BE2C (cell line): ENCODE measurements around the gene IL17RD.
A peak's percentile ranks its signal among the peaks of the same experiment; 100 is the strongest.

Source experiments
- DNase-seq: peaks from one replicate; pipeline ENCODE4 v3.0.0-alpha.2; 2020
- H3K27me3 ChIP-seq: fragments of 250-450 bp; sonication (Bioruptor Pico); 2 replicates; pipeline ENCODE4 v1.5.1; 2020; ENCODE audit warnings: mild to moderate bottlenecking
- H3K36me3 ChIP-seq: fragments of 250-450 bp; sonication (Bioruptor Pico); 2 replicates; pipeline ENCODE4 v1.5.1; 2020; ENCODE audit warnings: mild to moderate bottlenecking
- H3K4me1 ChIP-seq: fragments of 250-450 bp; sonication (Bioruptor Pico); 2 replicates; pipeline ENCODE4 v1.5.1; 2020
- H3K4me3 ChIP-seq: 2 replicates; pipeline ENCODE4 v1.5.1; 2011; ENCODE audit warnings: low read depth, low read length
- H3K9me3 ChIP-seq: fragments of 250-450 bp; sonication (Bioruptor Pico); 2 replicates; pipeline ENCODE4 v1.5.1; 2020
- TF ChIP-seq, protein P1 (sequence below): IDR thresholded peaks from 2 replicates; pipeline ENCODE4 v1.5.1; 2012; ENCODE audit warnings: mild to moderate bottlenecking, low read depth, low read length

IL17RD gene

DNA sequence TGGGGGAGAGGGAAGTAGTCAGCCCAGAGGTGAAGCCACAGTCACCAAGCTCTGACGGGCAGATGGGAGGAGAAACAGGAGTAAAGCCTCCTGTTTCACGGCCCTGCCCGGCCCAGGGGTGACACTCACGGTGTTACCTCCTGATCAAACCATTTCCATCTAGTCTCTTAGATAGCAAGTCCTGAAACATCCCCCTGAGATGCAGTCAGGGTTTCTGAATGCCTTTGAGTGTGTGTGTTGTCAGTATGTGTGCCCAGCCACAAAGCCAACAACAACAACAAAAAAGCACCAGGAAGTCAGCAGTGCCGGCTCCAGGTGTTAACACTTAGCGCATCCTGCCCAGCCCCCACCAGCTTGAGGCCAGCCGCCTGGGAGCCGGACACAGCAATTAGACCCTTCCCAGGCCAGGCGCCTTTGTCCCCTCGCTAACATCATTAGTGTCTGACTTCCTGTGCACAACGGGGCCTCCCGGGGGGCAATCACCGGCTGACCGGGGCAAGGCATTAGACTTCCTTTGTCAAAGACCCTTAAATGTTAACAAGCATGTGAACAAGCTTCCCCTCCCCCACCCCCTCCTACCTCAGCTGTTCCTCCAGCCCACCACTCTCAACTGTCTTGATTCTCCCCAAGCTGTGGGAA lies 34.5 kb downstream of the IL17RD start:
- DNase-seq: no peak
- Histone ChIP-seq H3K4me1 (no peaks in the 10 kb centered on the region; the same call in 1 of the 2 replicates), H3K27me3 (no peaks in the 10 kb centered on the region), H3K36me3 (no peaks in the 10 kb centered on the region), H3K4me3 (no peak overlapping the region), H3K9me3 (no peaks in the 10 kb centered on the region)
- TF ChIP-seq, protein P1, sequence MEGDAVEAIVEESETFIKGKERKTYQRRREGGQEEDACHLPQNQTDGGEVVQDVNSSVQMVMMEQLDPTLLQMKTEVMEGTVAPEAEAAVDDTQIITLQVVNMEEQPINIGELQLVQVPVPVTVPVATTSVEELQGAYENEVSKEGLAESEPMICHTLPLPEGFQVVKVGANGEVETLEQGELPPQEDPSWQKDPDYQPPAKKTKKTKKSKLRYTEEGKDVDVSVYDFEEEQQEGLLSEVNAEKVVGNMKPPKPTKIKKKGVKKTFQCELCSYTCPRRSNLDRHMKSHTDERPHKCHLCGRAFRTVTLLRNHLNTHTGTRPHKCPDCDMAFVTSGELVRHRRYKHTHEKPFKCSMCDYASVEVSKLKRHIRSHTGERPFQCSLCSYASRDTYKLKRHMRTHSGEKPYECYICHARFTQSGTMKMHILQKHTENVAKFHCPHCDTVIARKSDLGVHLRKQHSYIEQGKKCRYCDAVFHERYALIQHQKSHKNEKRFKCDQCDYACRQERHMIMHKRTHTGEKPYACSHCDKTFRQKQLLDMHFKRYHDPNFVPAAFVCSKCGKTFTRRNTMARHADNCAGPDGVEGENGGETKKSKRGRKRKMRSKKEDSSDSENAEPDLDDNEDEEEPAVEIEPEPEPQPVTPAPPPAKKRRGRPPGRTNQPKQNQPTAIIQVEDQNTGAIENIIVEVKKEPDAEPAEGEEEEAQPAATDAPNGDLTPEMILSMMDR: no peak

- DNase-seq: no peak
- H3K4me1 ChIP-seq: no peaks in the 10 kb centered on the region; the same call in 1 of the 2 replicates
- no peaks in the 10 kb centered on the region for H3K36me3 ChIP-seq
- H3K9me3 ChIP-seq: no peaks in the 10 kb centered on the region
- TF ChIP-seq, protein P1: no peak
- no peaks in the 10 kb centered on the region for H3K27me3 ChIP-seq
- H3K4me3 ChIP-seq: no peak overlapping the region
Measured at GRCh38 chr3:57128826-57129667, 36.1 kb downstream of the IL17RD start.

DNA sequence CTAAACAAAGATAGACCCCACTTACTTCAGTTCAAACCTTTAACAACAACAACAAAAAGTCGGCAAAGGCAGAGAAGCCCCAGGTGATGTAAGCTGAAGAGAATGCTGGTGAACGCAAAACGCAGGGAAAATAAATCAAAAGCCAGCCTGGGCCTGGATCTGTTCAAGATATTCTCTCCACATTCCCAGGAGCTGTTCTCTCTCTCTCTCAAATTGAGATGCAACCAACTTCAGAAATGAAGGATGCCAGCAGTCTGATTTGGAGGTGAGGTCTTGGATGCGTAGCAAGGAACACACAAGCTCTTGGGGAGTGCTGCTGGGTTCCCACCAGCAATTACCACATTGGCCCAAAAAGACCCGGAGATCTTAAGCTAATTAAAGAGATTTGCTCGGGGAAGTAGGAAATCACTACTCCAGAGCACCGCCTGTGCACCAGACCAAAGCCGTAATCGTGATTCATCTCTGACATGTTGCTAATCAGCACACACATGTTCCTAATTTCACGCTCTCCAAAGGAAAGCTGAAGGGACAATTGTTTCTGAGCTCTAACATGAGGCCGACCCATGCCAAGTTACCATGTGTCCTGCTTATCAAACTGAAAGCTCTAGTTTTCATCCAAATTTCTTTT lies 37.1 kb downstream of the IL17RD start:
- TF ChIP-seq, protein P1: no peak
- Histone ChIP-seq H3K9me3 (no peaks in the 10 kb centered on the region), H3K36me3 (no peaks in the 10 kb centered on the region), H3K4me3 (peak overlapping the region; percentile 31), H3K27me3 (no peaks in the 10 kb centered on the region), H3K4me1 (no peaks in the 10 kb centered on the region; the same call in 1 of the 2 replicates)
- peak; percentile 44 for DNase-seq

DNA sequence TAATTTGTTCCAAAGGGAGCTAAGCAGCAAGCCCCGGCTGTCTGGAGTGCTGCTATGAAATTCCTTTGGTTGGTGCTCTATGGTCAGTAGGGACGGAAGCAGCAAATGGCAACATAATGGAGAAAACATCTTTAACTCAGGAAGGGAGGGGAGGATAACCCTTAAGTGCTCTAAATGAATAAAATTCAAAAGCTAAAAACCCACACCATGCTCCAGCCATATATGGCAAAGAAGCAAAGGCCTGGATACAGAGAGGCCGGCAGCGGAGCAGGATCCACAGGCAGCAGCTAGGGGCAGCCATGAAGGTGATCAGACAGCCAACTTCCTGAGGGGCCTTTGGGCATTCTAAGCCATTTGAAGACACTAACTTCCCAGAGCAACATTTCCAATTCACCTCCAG lies 38.9 kb downstream of the IL17RD start:
- Histone ChIP-seq H3K4me3 (no peak overlapping the region), H3K9me3 (no peaks in the 10 kb centered on the region), H3K36me3 (no peaks in the 10 kb centered on the region), H3K27me3 (no peaks in the 10 kb centered on the region), H3K4me1 (no peaks in the 10 kb centered on the region; the same call in 1 of the 2 replicates)
- no peak for DNase-seq
- TF ChIP-seq, protein P1: no peak

GRCh38 chr3:57120451-57121174 lies 44.5 kb downstream of the IL17RD start:
- Histone ChIP-seq H3K4me3 (no peak overlapping the region), H3K4me1 (no peaks in the 10 kb centered on the region), H3K27me3 (no peaks in the 10 kb centered on the region), H3K36me3 (no peaks in the 10 kb centered on the region), H3K9me3 (no peaks in the 10 kb centered on the region)
- no peak for DNase-seq
- TF ChIP-seq, protein P1: no peak
